Transverse colon (tissue), 4 donors: ENCODE data around the gene LSAMP. TPM values are rescaled to one million over a fixed set of nuclear protein-coding genes. Genes with fewer than 3 reads are reported as not detected.
A peak's percentile ranks its signal among the peaks of the same experiment; 100 is the strongest.

Source experiments
- DNase-seq: peaks from one replicate; pipeline ENCODE4 v3.0.0-alpha.2; 2019
- H3K27ac ChIP-seq, 4 donors: fragments of 200-600 bp; sonication (generic); 2 replicates each; pipeline ENCODE4 v1.5.1; 2016 to 2018; ENCODE audit warnings: inconsistent platforms in 4 of 4
- H3K27me3 ChIP-seq: fragments of 200-600 bp; sonication (generic); 2 replicates; pipeline ENCODE4 v1.5.1; 2017; ENCODE audit warnings: inconsistent platforms
- H3K36me3 ChIP-seq, 4 donors: fragments of 200-600 bp; sonication (generic); 2 replicates each; pipeline ENCODE4 v1.5.1; 2017 to 2019; ENCODE audit warnings: inconsistent platforms in 4 of 4
- H3K4me1 ChIP-seq, 4 donors: fragments of 200-600 bp; sonication (generic); 2 replicates each; pipeline ENCODE4 v1.5.1; 2017 to 2020; ENCODE audit warnings: inconsistent platforms in 4 of 4
- H3K4me3 ChIP-seq, 4 donors: fragments of 200-600 bp; sonication (generic); 1 replicate in 1 of 4; 2 replicates in 3 of 4; pipeline versions ENCODE4 v1.5.1 to v1.6.1; 2017 to 2019; ENCODE audit warnings: inconsistent platforms in 4 of 4
- H3K9me3 ChIP-seq, 2 donors: fragments of 200-600 bp; sonication (generic); 2 replicates each; pipeline ENCODE4 v1.5.1; 2017 to 2019; ENCODE audit warnings: inconsistent platforms in 2 of 2
- CTCF ChIP-seq, 5 experiments: fragments of 200-600 bp in 3 of 5; fragments of 450-650 bp in 2 of 5; sonication (generic) in 3 of 5; IDR thresholded peaks; 1 replicate in 2 of 5; 2 replicates in 3 of 5; pipeline ENCODE4 v1.5.1; 2016 to 2017; ENCODE audit warnings: antibody characterized with exemption in 5 of 5, inconsistent platforms in 3 of 5, mild to moderate bottlenecking in 2 of 5, moderate library complexity in 1 of 5
- EP300 ChIP-seq: sonication (generic); formaldehyde crosslinking; IDR thresholded peaks from one replicate; pipeline ENCODE4 v1.6.1; 2017; ENCODE audit warnings: antibody characterized with exemption, low read depth
- POLR2A ChIP-seq: fragments of 450-650 bp; IDR thresholded peaks from one replicate; pipeline ENCODE4 v1.6.1; 2016; ENCODE audit warnings: antibody characterized with exemption, mild to moderate bottlenecking, moderate library complexity
- POLR2AphosphoS5 ChIP-seq, 3 donors: sonication (generic); formaldehyde crosslinking; IDR thresholded peaks; one replicate each; pipeline ENCODE4 v1.6.1; 2016; ENCODE audit warnings: antibody characterized with exemption in 3 of 3
- WGBS, 2 donors: methylation state at CpG; one replicate each; pipeline ENCODE4 v1.1.5; 2018; ENCODE audit warnings: low coverage in 1 of 2; 5-methylcytosine and 5-hydroxymethylcytosine counted together
- in situ Hi-C, 4 donors: fragments of 200-750 bp; cut with MboI; loops; one replicate each; pipeline versions ENCODE4 v1.15.0 to v1.15.1; 2017; ENCODE audit warnings: low sequenced_read_pairs in 3 of 4, low pct_ligation_motif_present in 1 of 4, low pct_unique_long_range_greater_than_20kb in 1 of 4
- intact Hi-C: fragments of 100-400 bp; cut with DNase I; formaldehyde crosslinking; loops from one replicate; pipeline ENCODE4 v1.15.1; 2023; ENCODE audit warnings: low total_unique reads
- total RNA-seq, 4 donors: library from RNA; depleted of rRNA; stranded (reverse); fragments of >200 nt; gene quantifications; one replicate each; pipeline ENCODE4 v1.1.0, GENCODE V29; 2016

The LSAMP gene
- total RNA-seq, 4 donors from 2014 or later: 3.4 to 8.2 (median 5.4) TPM

GRCh38 chr3:115838786-115839185 lies 606.5 kb downstream of the LSAMP start:
- Histone ChIP-seq H3K27me3 (no peaks in the 10 kb centered on the region), H3K4me3 (no peak overlapping the region), H3K36me3 (no peaks in the 10 kb centered on the region), H3K9me3 (no peaks in the 10 kb centered on the region), H3K27ac (no peak overlapping the region), H3K4me1 (no peaks in the 10 kb centered on the region)
- 87% methylated on average over 8 of the region's 8 CpGs; no CpG with 5 or more reads in 1 of the 2 donors for WGBS, 2 donors
- intact Hi-C loops (no loop called here), in situ Hi-C loops (no loop called here)
- TF ChIP-seq EP300 (no peak), CTCF (IDR thresholded peaks at IDR 0.05) (no peak), POLR2A (no peak), POLR2AphosphoS5 (IDR thresholded peaks at IDR 0.05) (no peak)
- no peak for DNase-seq

- intact Hi-C loops (no loop called here), in situ Hi-C loops (no loop called here)
- TF ChIP-seq POLR2A: no peak
- TF ChIP-seq CTCF (IDR thresholded peaks at IDR 0.05): peak in 4 of 5 experiments; percentile 19 to 53 (median 40)
- Histone ChIP-seq H3K36me3 (no peaks in the 10 kb centered on the region), H3K4me3 (no peak overlapping the region), H3K27ac (no peak overlapping the region), H3K27me3 (no peaks in the 10 kb centered on the region), H3K4me1 (no peaks in the 10 kb centered on the region), H3K9me3 (no peaks in the 10 kb centered on the region)
- no peak for DNase-seq
- 41 to 50% methylated on average over 2 to 3 of the region's 3 CpGs for WGBS, 2 donors
These were observed 608.3 kb downstream of the LSAMP start for GRCh38 chr3:115836944-115837343.

GRCh38 chr3:115835946-115836345 lies 609.3 kb downstream of the LSAMP start:
- in situ Hi-C loops (no loop called here), intact Hi-C loops (no loop called here)
- WGBS, 2 donors: 89 to 90% methylated on average over 4 of the region's 4 CpGs
- DNase-seq: no peak
- H3K9me3 ChIP-seq: no peaks in the 10 kb centered on the region
- no peaks in the 10 kb centered on the region for H3K27me3 ChIP-seq
- no peak overlapping the region for H3K4me3 ChIP-seq
- H3K27ac ChIP-seq: no peak overlapping the region
- H3K36me3 ChIP-seq: no peaks in the 10 kb centered on the region
- H3K4me1 ChIP-seq: no peaks in the 10 kb centered on the region
- TF ChIP-seq CTCF (IDR thresholded peaks at IDR 0.05) (no peak), EP300 (no peak), POLR2A (no peak), POLR2AphosphoS5 (IDR thresholded peaks at IDR 0.05) (no peak)

GRCh38 chr3:115834068-115834467 lies 611.2 kb downstream of the LSAMP start:
- Histone ChIP-seq H3K27me3 (no peaks in the 10 kb centered on the region), H3K4me3 (no peak overlapping the region), H3K36me3 (no peaks in the 10 kb centered on the region), H3K9me3 (no peaks in the 10 kb centered on the region), H3K27ac (no peak overlapping the region), H3K4me1 (no peaks in the 10 kb centered on the region)
- WGBS, 2 donors: 88 to 95% methylated on average over 1 of the region's 1 CpG
- TF ChIP-seq EP300: no peak
- no peak for TF ChIP-seq POLR2AphosphoS5 (IDR thresholded peaks at IDR 0.05)
- TF ChIP-seq CTCF (IDR thresholded peaks at IDR 0.05): no peak
- no peak for TF ChIP-seq POLR2A
- in situ Hi-C loops: no loop called here
- intact Hi-C loops: no loop called here
- DNase-seq: no peak
